Transverse colon (tissue), 4 donors: ENCODE results near the gene OBSCN. TPM values are rescaled to one million over a fixed set of nuclear protein-coding genes. Genes with fewer than 3 reads are reported as not detected.

Experiments
- DNase-seq: peaks from one replicate; pipeline ENCODE4 v3.0.0-alpha.2; 2019
- H3K27ac ChIP-seq, 4 donors: fragments of 200-600 bp; sonication (generic); 2 replicates each; pipeline ENCODE4 v1.5.1; 2016 to 2018; ENCODE audit warnings: inconsistent platforms in 4 of 4
- H3K27me3 ChIP-seq: fragments of 200-600 bp; sonication (generic); 2 replicates; pipeline ENCODE4 v1.5.1; 2017; ENCODE audit warnings: inconsistent platforms
- H3K36me3 ChIP-seq, 4 donors: fragments of 200-600 bp; sonication (generic); 2 replicates each; pipeline ENCODE4 v1.5.1; 2017 to 2019; ENCODE audit warnings: inconsistent platforms in 4 of 4
- H3K4me1 ChIP-seq, 4 donors: fragments of 200-600 bp; sonication (generic); 2 replicates each; pipeline ENCODE4 v1.5.1; 2017 to 2020; ENCODE audit warnings: inconsistent platforms in 4 of 4
- H3K4me3 ChIP-seq, 4 donors: fragments of 200-600 bp; sonication (generic); 1 replicate in 1 of 4; 2 replicates in 3 of 4; pipeline versions ENCODE4 v1.5.1 to v1.6.1; 2017 to 2019; ENCODE audit warnings: inconsistent platforms in 4 of 4
- H3K9me3 ChIP-seq, 2 donors: fragments of 200-600 bp; sonication (generic); 2 replicates each; pipeline ENCODE4 v1.5.1; 2017 to 2019; ENCODE audit warnings: inconsistent platforms in 2 of 2
- CTCF ChIP-seq, 5 experiments: fragments of 200-600 bp in 3 of 5; fragments of 450-650 bp in 2 of 5; sonication (generic) in 3 of 5; IDR thresholded peaks; 1 replicate in 2 of 5; 2 replicates in 3 of 5; pipeline ENCODE4 v1.5.1; 2016 to 2017; ENCODE audit warnings: antibody characterized with exemption in 5 of 5, inconsistent platforms in 3 of 5, mild to moderate bottlenecking in 2 of 5, moderate library complexity in 1 of 5
- EP300 ChIP-seq: sonication (generic); formaldehyde crosslinking; IDR thresholded peaks from one replicate; pipeline ENCODE4 v1.6.1; 2017; ENCODE audit warnings: antibody characterized with exemption, low read depth
- POLR2A ChIP-seq: fragments of 450-650 bp; IDR thresholded peaks from one replicate; pipeline ENCODE4 v1.6.1; 2016; ENCODE audit warnings: antibody characterized with exemption, mild to moderate bottlenecking, moderate library complexity
- POLR2AphosphoS5 ChIP-seq, 3 donors: sonication (generic); formaldehyde crosslinking; IDR thresholded peaks; one replicate each; pipeline ENCODE4 v1.6.1; 2016; ENCODE audit warnings: antibody characterized with exemption in 3 of 3
- WGBS, 2 donors: methylation state at CpG; one replicate each; pipeline ENCODE4 v1.1.5; 2018; ENCODE audit warnings: low coverage in 1 of 2; 5-methylcytosine and 5-hydroxymethylcytosine counted together
- in situ Hi-C, 4 donors: fragments of 200-750 bp; cut with MboI; loops; one replicate each; pipeline versions ENCODE4 v1.15.0 to v1.15.1; 2017; ENCODE audit warnings: low sequenced_read_pairs in 3 of 4, low pct_ligation_motif_present in 1 of 4, low pct_unique_long_range_greater_than_20kb in 1 of 4
- intact Hi-C: fragments of 100-400 bp; cut with DNase I; formaldehyde crosslinking; loops from one replicate; pipeline ENCODE4 v1.15.1; 2023; ENCODE audit warnings: low total_unique reads
- total RNA-seq, 4 donors: library from RNA; depleted of rRNA; stranded (reverse); fragments of >200 nt; gene quantifications; one replicate each; pipeline ENCODE4 v1.1.0, GENCODE V29; 2016

OBSCN gene
- total RNA-seq, 4 donors from 2014 or later = 11.9 to 21.7 (median 15.8) TPM

GRCh38 chr1:228163007-228163753 lies 44.7 kb upstream of the OBSCN start:
- no peaks in the 10 kb centered on the region for H3K27me3 ChIP-seq
- no peaks in the 10 kb centered on the region for H3K9me3 ChIP-seq
- no peak for TF ChIP-seq POLR2AphosphoS5 (IDR thresholded peaks at IDR 0.05)
- TF ChIP-seq EP300 = no peak
- peaks cover 8 to 26% (median 21%) of the 10 kb centered on the region in 4 donors for H3K4me1 ChIP-seq
- DNase-seq = peak; percentile 51
- intact Hi-C loops (no loop called here), in situ Hi-C loops (no loop called here)
- peak overlapping the region; percentile 3 to 24 (median 20) for H3K27ac ChIP-seq
- H3K4me3 ChIP-seq = no peak overlapping the region
- no peaks in the 10 kb centered on the region for H3K36me3 ChIP-seq
- WGBS, 2 donors = 55% methylated on average over 29 of the region's 30 CpGs; no CpG with 5 or more reads in 1 of the 2 donors

GRCh38 chr1:228163776-228164519 lies 43.9 kb upstream of the OBSCN start:
- 90 to 98% methylated on average over 7 to 10 of the region's 10 CpGs for WGBS, 2 donors
- in situ Hi-C loops (no loop called here), intact Hi-C loops (no loop called here)
- H3K27ac ChIP-seq = peak overlapping the region in 3 of 4 donors; percentile 18 to 99 (median 24)
- peaks cover 8 to 26% (median 21%) of the 10 kb centered on the region in 4 donors for H3K4me1 ChIP-seq
- H3K27me3 ChIP-seq = no peaks in the 10 kb centered on the region
- H3K9me3 ChIP-seq = no peaks in the 10 kb centered on the region
- no peak for DNase-seq
- H3K36me3 ChIP-seq = no peaks in the 10 kb centered on the region
- no peak overlapping the region for H3K4me3 ChIP-seq
- no peak for TF ChIP-seq EP300
- TF ChIP-seq POLR2AphosphoS5 (IDR thresholded peaks at IDR 0.05) = no peak
- no peak for TF ChIP-seq POLR2A
- TF ChIP-seq CTCF (IDR thresholded peaks at IDR 0.05) = no peak

GRCh38 chr1:228164561-228165371 lies 43.1 kb upstream of the OBSCN start:
- peak overlapping the region; percentile 31 to 86 (median 58) for H3K4me3 ChIP-seq
- DNase-seq = no peak
- H3K36me3 ChIP-seq = no peaks in the 10 kb centered on the region
- intact Hi-C loops = no loop called here
- 36 to 52% methylated on average over 8 to 20 of the region's 20 CpGs for WGBS, 2 donors
- H3K27ac ChIP-seq = peak overlapping the region; percentile 97 to 100 (median 99)
- peaks cover 8 to 26% (median 21%) of the 10 kb centered on the region in 4 donors for H3K4me1 ChIP-seq
- in situ Hi-C loops = no loop called here
- TF ChIP-seq POLR2A (no peak), POLR2AphosphoS5 (IDR thresholded peaks at IDR 0.05) (no peak)
- H3K9me3 ChIP-seq = no peaks in the 10 kb centered on the region
- no peaks in the 10 kb centered on the region for H3K27me3 ChIP-seq

- TF ChIP-seq POLR2AphosphoS5 (IDR thresholded peaks at IDR 0.05) (peak in 2 of 3 donors; percentile 91), CTCF (IDR thresholded peaks at IDR 0.05) (peak; percentile 61 to 97 (median 92)), POLR2A (peak; percentile 78), EP300 (peak; percentile 89)
- intact Hi-C loops (no loop called here), in situ Hi-C loops (no loop called here)
- peak within 1 kb of the TSS; percentile 61 to 86 (median 74) for H3K4me3 ChIP-seq
- H3K9me3 ChIP-seq = no peaks in the 10 kb centered on the region
- WGBS, 2 donors = 0% methylated on average over 60 of the region's 93 CpGs; no CpG with 5 or more reads in 1 of the 2 donors
- peaks cover 8 to 26% (median 21%) of the 10 kb centered on the region in 4 donors for H3K4me1 ChIP-seq
- peak; percentile 100 for DNase-seq
- no peaks in the 10 kb centered on the region for H3K27me3 ChIP-seq
- peak within 1 kb of the TSS; percentile 97 to 100 (median 99) for H3K27ac ChIP-seq
- H3K36me3 ChIP-seq = no peaks in the 10 kb centered on the region
Measured at GRCh38 chr1:228165372-228166169, 42.3 kb upstream of the OBSCN start, which contains the start of gene IBA57. Gene IBA57, plus strand, starts transcription at chr1:228165804. Its CDS starts 13 bp downstream, at chr1:228165817.
